ENCODE results near the gene AP5M1. TPM values are rescaled to one million over a fixed set of nuclear protein-coding genes. Genes with fewer than 3 reads are reported as not detected.

Gene AP5M1
- total RNA-seq, 2 donors from 2014 or later = 26.2 to 28.2 TPM

- no peak for ATAC-seq (ENCODE audit: insufficient number of reproducible peaks, low FRiP score, low read depth)
- no peaks in the 10 kb centered on the region for H3K36me3 ChIP-seq
Observed at GRCh38 chr14:57291692-57292647, 23.2 kb downstream of the AP5M1 start.

GRCh38 chr14:57293866-57294837 lies 25.4 kb downstream of the AP5M1 start:
- H3K9me3 ChIP-seq = no peaks in the 10 kb centered on the region
- no peak overlapping the region for H3K27ac ChIP-seq
- ATAC-seq (ENCODE audit: insufficient number of reproducible peaks, low FRiP score, low read depth) = no peak
- H3K27me3 ChIP-seq (replicated peaks; ENCODE audit: insufficient read depth) = no peaks in the 10 kb centered on the region
- H3K36me3 ChIP-seq = no peaks in the 10 kb centered on the region
- H3K4me1 ChIP-seq (ENCODE audit: control insufficient read depth in 1 of 2, low read depth in 2 of 2) = no peaks in the 10 kb centered on the region
- TF ChIP-seq, protein P1, sequence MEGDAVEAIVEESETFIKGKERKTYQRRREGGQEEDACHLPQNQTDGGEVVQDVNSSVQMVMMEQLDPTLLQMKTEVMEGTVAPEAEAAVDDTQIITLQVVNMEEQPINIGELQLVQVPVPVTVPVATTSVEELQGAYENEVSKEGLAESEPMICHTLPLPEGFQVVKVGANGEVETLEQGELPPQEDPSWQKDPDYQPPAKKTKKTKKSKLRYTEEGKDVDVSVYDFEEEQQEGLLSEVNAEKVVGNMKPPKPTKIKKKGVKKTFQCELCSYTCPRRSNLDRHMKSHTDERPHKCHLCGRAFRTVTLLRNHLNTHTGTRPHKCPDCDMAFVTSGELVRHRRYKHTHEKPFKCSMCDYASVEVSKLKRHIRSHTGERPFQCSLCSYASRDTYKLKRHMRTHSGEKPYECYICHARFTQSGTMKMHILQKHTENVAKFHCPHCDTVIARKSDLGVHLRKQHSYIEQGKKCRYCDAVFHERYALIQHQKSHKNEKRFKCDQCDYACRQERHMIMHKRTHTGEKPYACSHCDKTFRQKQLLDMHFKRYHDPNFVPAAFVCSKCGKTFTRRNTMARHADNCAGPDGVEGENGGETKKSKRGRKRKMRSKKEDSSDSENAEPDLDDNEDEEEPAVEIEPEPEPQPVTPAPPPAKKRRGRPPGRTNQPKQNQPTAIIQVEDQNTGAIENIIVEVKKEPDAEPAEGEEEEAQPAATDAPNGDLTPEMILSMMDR (IDR thresholded peaks at IDR 0.05) = no peak
- no peak overlapping the region for H3K4me3 ChIP-seq
- DNase-seq (ENCODE audit: low spot score) = no peak

More at GRCh38 chr14:57291692-57292647, 23.2 kb downstream of the AP5M1 start:
- Histone ChIP-seq H3K4me3 (no peak overlapping the region), H3K4me1 (ENCODE audit: control insufficient read depth in 1 of 2, low read depth in 2 of 2) (no peaks in the 10 kb centered on the region), H3K27me3 (replicated peaks; ENCODE audit: insufficient read depth) (no peaks in the 10 kb centered on the region), H3K9me3 (no peaks in the 10 kb centered on the region), H3K27ac (no peak overlapping the region)
- TF ChIP-seq, protein P1 (IDR thresholded peaks at IDR 0.05) = no peak
- DNase-seq (ENCODE audit: low spot score) = no peak

DNA sequence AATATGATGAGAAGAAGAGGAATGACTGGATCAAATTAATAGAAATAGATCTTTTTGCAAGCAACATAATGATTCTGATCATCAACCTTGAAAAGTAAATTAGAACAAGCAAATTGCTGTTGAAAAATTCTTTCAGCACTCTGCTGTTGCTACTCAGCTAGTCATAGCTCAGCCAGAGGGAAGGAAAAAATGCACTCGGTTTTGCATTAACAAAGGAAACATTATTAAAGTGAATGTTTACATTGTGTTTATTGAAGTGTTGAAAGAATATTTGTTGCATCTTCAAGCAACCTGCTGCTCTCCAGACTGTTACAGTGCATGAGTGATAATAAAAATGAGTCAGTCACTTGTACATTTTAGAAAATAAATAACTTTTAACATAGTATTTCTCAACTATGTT lies 26.5 kb downstream of the AP5M1 start:
- Histone ChIP-seq H3K27ac (no peak overlapping the region), H3K4me1 (ENCODE audit: control insufficient read depth in 1 of 2, low read depth in 2 of 2) (no peaks in the 10 kb centered on the region), H3K36me3 (no peaks in the 10 kb centered on the region), H3K27me3 (replicated peaks; ENCODE audit: insufficient read depth) (no peaks in the 10 kb centered on the region), H3K9me3 (no peaks in the 10 kb centered on the region), H3K4me3 (no peak overlapping the region)
- DNase-seq (ENCODE audit: low spot score) = no peak
- TF ChIP-seq, protein P1 (IDR thresholded peaks at IDR 0.05) = no peak
- no peak for ATAC-seq (ENCODE audit: insufficient number of reproducible peaks, low FRiP score, low read depth)

- no peak for DNase-seq (ENCODE audit: low spot score)
- ATAC-seq (ENCODE audit: insufficient number of reproducible peaks, low FRiP score, low read depth) = no peak
- Histone ChIP-seq H3K36me3 (no peaks in the 10 kb centered on the region), H3K4me3 (no peak overlapping the region), H3K9me3 (no peaks in the 10 kb centered on the region), H3K4me1 (ENCODE audit: control insufficient read depth in 1 of 2, low read depth in 2 of 2) (no peaks in the 10 kb centered on the region), H3K27me3 (replicated peaks; ENCODE audit: insufficient read depth) (no peaks in the 10 kb centered on the region), H3K27ac (no peak overlapping the region)
- TF ChIP-seq, protein P1 (IDR thresholded peaks at IDR 0.05) = no peak
Observed at GRCh38 chr14:57297852-57298251, 29.1 kb downstream of the AP5M1 start.

DNA sequence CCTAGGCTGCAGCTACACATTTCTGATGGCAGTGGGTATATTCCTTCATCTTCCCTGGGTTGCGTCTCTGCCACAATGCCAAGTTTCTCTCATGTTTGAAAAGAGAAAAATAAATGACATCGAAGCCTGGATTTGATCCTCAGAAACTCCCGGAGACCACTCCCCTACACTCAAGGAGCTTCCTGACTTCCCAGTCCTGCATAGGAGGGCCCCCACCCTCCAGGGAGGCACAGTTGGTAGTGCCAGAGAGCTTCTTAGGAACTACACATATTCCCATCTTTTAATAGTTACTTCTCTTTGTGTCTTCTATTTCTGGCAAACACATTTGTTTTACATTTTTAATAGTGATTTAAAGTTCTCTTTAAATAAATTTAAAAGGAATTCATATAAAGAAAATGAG lies 30.7 kb downstream of the AP5M1 start:
- Histone ChIP-seq H3K27me3 (replicated peaks; ENCODE audit: insufficient read depth) (no peaks in the 10 kb centered on the region), H3K4me3 (no peak overlapping the region), H3K4me1 (ENCODE audit: control insufficient read depth in 1 of 2, low read depth in 2 of 2) (no peaks in the 10 kb centered on the region), H3K36me3 (no peaks in the 10 kb centered on the region), H3K27ac (no peak overlapping the region), H3K9me3 (no peaks in the 10 kb centered on the region)
- no peak for ATAC-seq (ENCODE audit: insufficient number of reproducible peaks, low FRiP score, low read depth)
- no peak for DNase-seq (ENCODE audit: low spot score)
- TF ChIP-seq, protein P1 (IDR thresholded peaks at IDR 0.05) = no peak
